Adipocyte (in vitro differentiated cells): ENCODE data around the gene IL15RA.

Experiments used
- DNase-seq: peaks from one replicate; pipeline ENCODE4 v3.0.0-alpha.2; 2015; ENCODE audit warnings: low read depth
- H3K27me3 ChIP-seq: replicated peaks from 2 replicates; pipeline ENCODE4 v1.7.0; 2013; ENCODE audit warnings: mild to moderate bottlenecking, low read length, moderate library complexity; ENCODE audit not compliant: control insufficient read depth, insufficient read depth
- H3K36me3 ChIP-seq: 2 replicates; pipeline ENCODE4 v1.7.0; 2013; ENCODE audit warnings: low read length, mild to moderate bottlenecking, moderate library complexity; ENCODE audit not compliant: control insufficient read depth, insufficient read depth, severe bottlenecking
- H3K4me1 ChIP-seq: 2 replicates; pipeline ENCODE4 v1.7.0; 2013; ENCODE audit warnings: mild to moderate bottlenecking, low read length, moderate library complexity; ENCODE audit not compliant: control insufficient read depth, insufficient read depth
- H3K4me3 ChIP-seq: 2 replicates; pipeline ENCODE4 v1.7.0; 2013; ENCODE audit warnings: mild to moderate bottlenecking, low read length, moderate library complexity
- H3K9ac ChIP-seq: 2 replicates; pipeline ENCODE4 v1.7.0; 2013; ENCODE audit warnings: mild to moderate bottlenecking, low read length, moderate library complexity
- H3K9me3 ChIP-seq: 2 replicates; pipeline ENCODE4 v1.7.0; 2013; ENCODE audit warnings: mild to moderate bottlenecking, low read length, moderate library complexity; ENCODE audit not compliant: control insufficient read depth

Gene IL15RA

GRCh38 chr10:5937016-5937415 lies 40.3 kb downstream of the IL15RA start:
- H3K36me3 ChIP-seq = peaks cover 53% of the 10 kb centered on the region
- H3K9ac ChIP-seq = no peak overlapping the region
- no peaks in the 10 kb centered on the region for H3K27me3 ChIP-seq
- peaks cover 7% of the 10 kb centered on the region for H3K4me1 ChIP-seq
- no peaks in the 10 kb centered on the region for H3K9me3 ChIP-seq
- H3K4me3 ChIP-seq = no peak overlapping the region
- no peak for DNase-seq

- Histone ChIP-seq H3K9ac (no peak overlapping the region), H3K36me3 (peaks cover 67% of the 10 kb centered on the region), H3K4me1 (peaks cover 9% of the 10 kb centered on the region), H3K9me3 (no peaks in the 10 kb centered on the region), H3K27me3 (no peaks in the 10 kb centered on the region), H3K4me3 (no peak overlapping the region)
- no peak for DNase-seq
These were observed 41.7 kb downstream of the IL15RA start for GRCh38 chr10:5935628-5936027.

- H3K9me3 ChIP-seq = no peaks in the 10 kb centered on the region
- no peak for DNase-seq
- H3K27me3 ChIP-seq = no peaks in the 10 kb centered on the region
- peaks cover 83% of the 10 kb centered on the region for H3K36me3 ChIP-seq
- H3K4me3 ChIP-seq = no peak overlapping the region
- no peak overlapping the region for H3K9ac ChIP-seq
- peaks cover 9% of the 10 kb centered on the region for H3K4me1 ChIP-seq
These were observed 43.3 kb downstream of the IL15RA start for GRCh38 chr10:5933909-5934546.

- Histone ChIP-seq H3K27me3 (no peaks in the 10 kb centered on the region), H3K9me3 (no peaks in the 10 kb centered on the region), H3K4me1 (peaks cover 13% of the 10 kb centered on the region), H3K4me3 (no peak overlapping the region), H3K9ac (no peak overlapping the region), H3K36me3 (peaks cover 81% of the 10 kb centered on the region)
- no peak for DNase-seq
These were observed 45.0 kb downstream of the IL15RA start for GRCh38 chr10:5932345-5932744.

- H3K36me3 ChIP-seq = peaks cover 79% of the 10 kb centered on the region
- no peak overlapping the region for H3K9ac ChIP-seq
- H3K9me3 ChIP-seq = no peaks in the 10 kb centered on the region
- no peak overlapping the region for H3K4me3 ChIP-seq
- H3K4me1 ChIP-seq = peaks cover 21% of the 10 kb centered on the region
- no peaks in the 10 kb centered on the region for H3K27me3 ChIP-seq
- DNase-seq = no peak
These were observed 47.1 kb downstream of the IL15RA start for GRCh38 chr10:5930272-5930671.

DNA sequence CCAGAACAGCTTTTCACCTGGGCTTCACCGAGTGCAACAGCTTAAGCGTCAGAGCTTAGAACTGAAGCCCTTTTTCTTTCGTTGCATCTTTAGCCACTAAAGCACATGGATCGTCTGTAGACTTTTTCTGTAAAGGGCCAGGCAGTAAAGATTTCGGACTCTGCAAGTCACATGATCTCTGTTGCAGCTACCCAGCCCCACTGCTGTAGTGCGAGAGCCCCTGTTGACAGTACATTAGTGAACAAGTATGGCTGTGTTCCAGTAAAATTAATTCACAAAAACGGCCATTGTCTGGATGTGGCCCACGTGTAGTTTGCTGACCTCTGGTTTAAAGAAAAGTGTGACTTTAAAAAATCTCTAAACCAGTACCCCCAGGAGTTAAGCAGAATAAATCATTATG lies 47.9 kb downstream of the IL15RA start:
- Histone ChIP-seq H3K9ac (no peak overlapping the region), H3K36me3 (peaks cover 82% of the 10 kb centered on the region), H3K4me3 (no peak overlapping the region), H3K27me3 (no peaks in the 10 kb centered on the region), H3K9me3 (no peaks in the 10 kb centered on the region), H3K4me1 (peaks cover 21% of the 10 kb centered on the region)
- DNase-seq = no peak

- H3K4me3 ChIP-seq = no peak overlapping the region
- no peaks in the 10 kb centered on the region for H3K27me3 ChIP-seq
- no peaks in the 10 kb centered on the region for H3K9me3 ChIP-seq
- H3K4me1 ChIP-seq = peaks cover 17% of the 10 kb centered on the region
- peak; percentile 84 for DNase-seq
- peaks cover 95% of the 10 kb centered on the region for H3K36me3 ChIP-seq
- H3K9ac ChIP-seq = no peak overlapping the region
These were observed 50.0 kb downstream of the IL15RA start for GRCh38 chr10:5927306-5927705.

GRCh38 chr10:5924889-5925288 lies 52.5 kb downstream of the IL15RA start:
- no peaks in the 10 kb centered on the region for H3K27me3 ChIP-seq
- H3K4me1 ChIP-seq = peaks cover 11% of the 10 kb centered on the region
- H3K9ac ChIP-seq = no peak overlapping the region
- no peaks in the 10 kb centered on the region for H3K9me3 ChIP-seq
- H3K36me3 ChIP-seq = peaks cover 95% of the 10 kb centered on the region
- no peak for DNase-seq
- no peak overlapping the region for H3K4me3 ChIP-seq

GRCh38 chr10:5921746-5922145 lies 55.6 kb downstream of the IL15RA start:
- no peak overlapping the region for H3K4me3 ChIP-seq
- H3K9ac ChIP-seq = no peak overlapping the region
- H3K4me1 ChIP-seq = peaks cover 2% of the 10 kb centered on the region
- H3K27me3 ChIP-seq = no peaks in the 10 kb centered on the region
- peaks cover 96% of the 10 kb centered on the region for H3K36me3 ChIP-seq
- no peak for DNase-seq
- no peaks in the 10 kb centered on the region for H3K9me3 ChIP-seq

DNA sequence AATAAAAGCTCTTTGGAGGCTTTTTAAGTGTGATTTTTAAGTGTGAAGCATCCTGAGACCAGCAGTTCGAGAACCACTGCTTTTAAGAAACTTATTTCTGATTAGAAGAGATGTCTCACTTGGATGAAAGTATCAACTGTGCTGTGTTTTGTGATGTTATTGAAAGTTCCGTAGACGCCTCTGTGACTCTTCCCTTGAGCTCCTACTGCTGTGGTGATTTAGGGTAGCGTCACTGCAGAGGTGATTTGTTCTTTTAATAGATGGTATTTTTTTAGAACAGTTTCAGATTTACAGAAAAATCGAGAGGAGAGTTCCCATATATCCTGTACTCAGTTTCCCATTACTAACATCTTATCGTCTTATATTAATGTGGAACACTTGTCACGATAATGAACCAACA lies 57.8 kb downstream of the IL15RA start:
- DNase-seq = no peak
- Histone ChIP-seq H3K9ac (no peak overlapping the region), H3K36me3 (peaks cover 98% of the 10 kb centered on the region), H3K27me3 (no peaks in the 10 kb centered on the region), H3K4me3 (no peak overlapping the region), H3K9me3 (no peaks in the 10 kb centered on the region), H3K4me1 (no peaks in the 10 kb centered on the region)

DNA sequence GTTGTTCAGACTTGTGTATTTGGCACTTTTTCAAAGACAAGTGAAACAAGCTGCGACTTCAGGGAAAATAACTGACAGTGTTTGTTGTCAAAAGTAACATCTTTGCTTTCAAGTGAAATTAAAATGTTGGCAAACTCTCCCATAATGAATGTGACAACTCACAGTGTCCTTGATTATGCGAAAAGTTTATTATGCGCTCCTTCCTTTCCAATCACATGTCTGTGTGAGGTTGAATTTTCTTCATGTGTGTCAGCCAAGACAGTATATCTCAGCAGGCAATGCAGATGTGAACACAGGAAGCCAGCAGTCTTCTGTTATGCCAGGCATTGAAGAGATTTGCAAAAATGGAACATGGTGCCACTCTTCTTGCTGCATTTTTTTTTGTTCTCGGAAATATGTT lies 58.6 kb downstream of the IL15RA start:
- no peak for DNase-seq
- no peaks in the 10 kb centered on the region for H3K4me1 ChIP-seq
- peaks cover 98% of the 10 kb centered on the region for H3K36me3 ChIP-seq
- H3K9me3 ChIP-seq = no peaks in the 10 kb centered on the region
- H3K4me3 ChIP-seq = no peak overlapping the region
- no peaks in the 10 kb centered on the region for H3K27me3 ChIP-seq
- H3K9ac ChIP-seq = no peak overlapping the region

DNA sequence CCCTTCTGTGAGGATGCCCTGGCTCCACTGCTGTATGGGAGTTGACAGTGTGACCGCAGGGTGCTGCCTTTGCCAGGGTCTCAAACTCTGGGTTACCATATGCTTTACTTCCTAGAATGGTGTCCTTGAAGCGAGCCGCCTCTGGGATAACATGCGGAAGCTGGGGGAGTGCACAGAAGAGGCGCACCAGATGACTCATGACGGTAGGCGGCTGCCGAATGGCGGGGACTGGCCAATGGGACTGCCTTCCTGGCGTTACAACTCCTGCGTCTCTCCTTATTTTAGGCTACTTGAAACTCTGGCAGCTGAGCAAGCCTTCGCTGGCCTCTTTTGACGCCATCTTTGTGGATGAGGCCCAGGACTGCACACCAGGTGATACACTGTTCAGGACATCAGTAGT lies 60.0 kb downstream of the IL15RA start:
- Histone ChIP-seq H3K9me3 (no peaks in the 10 kb centered on the region), H3K27me3 (no peaks in the 10 kb centered on the region), H3K36me3 (peaks cover 97% of the 10 kb centered on the region), H3K4me1 (no peaks in the 10 kb centered on the region), H3K9ac (no peak overlapping the region), H3K4me3 (no peak overlapping the region)
- DNase-seq = no peak
